Femur (tissue), 1 donor: ENCODE data around the gene KIF15.

ENCODE experiments used
- DNase-seq: peaks from one replicate; pipeline ENCODE4 v3.0.0-alpha.2; 2017

The KIF15 gene

GRCh38 chr3:44885618-44886017 lies 124.0 kb downstream of the KIF15 start:
- DNase-seq = no peak

DNA sequence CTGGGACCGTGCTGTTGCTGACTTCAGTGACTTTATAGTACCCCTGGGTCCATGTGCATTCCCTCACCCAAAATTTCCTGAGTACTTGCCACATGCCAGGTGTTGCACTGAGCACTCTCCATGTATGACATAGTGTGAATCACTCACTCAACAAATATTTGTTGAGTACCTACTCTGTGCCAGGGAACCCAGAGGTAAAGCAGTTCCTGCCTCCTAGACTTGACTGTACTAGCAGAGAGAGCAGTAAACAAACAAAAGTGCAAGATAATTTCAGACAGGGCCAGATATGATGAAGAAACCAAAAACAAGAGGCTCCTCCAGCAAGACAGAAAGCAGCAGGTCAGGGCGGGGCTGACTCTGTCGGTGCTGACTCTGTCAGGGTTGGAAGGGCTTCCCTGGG lies 125.0 kb downstream of the KIF15 start:
- no peak for DNase-seq

DNA sequence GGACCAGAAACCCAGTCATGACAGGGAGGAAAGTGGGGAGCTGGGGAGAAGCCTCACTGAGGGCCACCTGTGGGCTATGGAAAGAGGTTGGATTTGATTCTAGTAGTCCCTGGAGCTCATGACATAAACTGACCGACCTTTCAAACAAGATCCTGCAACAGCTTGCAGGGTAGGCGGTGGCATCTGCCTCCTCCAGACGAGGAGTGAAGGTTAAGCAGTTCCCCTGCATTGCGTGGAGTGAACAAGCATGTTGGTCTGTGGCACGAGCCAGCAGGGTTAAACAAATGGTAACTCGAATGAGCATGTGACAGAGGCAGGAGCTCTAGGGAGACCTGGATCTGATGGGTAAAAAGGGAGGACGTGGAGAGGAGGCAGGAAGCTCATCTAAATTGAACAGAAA lies 125.5 kb downstream of the KIF15 start:
- no peak for DNase-seq

- DNase-seq = no peak
Observed at GRCh38 chr3:44890258-44890657, 128.7 kb downstream of the KIF15 start.

DNA sequence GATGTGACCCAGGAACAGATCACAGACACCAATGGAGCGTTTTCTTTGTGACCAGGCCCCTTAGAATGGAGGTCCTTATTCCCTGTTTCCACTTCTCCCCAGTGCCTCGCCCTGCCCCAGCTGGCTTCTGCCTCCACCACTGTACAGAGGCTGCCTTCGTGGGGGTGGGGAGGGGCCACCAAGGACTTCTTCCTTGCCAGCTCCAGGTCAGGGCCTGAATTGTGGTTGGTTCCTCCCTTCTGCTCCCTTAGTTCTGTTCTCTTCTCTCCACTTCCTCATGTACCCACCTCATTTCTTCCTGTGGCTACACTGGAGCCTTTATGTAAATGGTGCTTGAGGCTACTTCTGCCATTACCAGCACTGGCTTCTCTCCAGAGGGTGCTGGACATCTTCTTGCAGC lies 129.3 kb downstream of the KIF15 start:
- no peak for DNase-seq

- no peak for DNase-seq
Observed at GRCh38 chr3:44892689-44893088, 131.1 kb downstream of the KIF15 start.

DNA sequence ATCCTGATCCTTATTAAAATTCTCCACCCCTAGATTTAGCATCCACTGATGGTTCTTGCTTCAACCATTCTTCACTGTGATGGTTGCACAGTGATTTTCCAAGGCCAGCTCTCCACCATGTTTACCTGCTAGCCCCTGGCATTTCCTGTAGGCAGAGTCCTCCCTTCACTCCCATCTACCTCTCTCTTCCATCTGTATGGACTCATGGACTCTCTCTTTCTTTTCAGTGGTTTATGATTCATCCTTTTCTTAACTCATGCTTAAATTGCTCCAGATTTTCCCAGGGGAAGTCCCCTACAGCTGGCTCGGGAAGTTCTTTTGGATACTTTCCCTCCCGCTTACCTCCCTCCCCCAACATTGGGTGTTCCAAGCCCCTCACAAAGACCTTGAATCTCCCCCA lies 131.5 kb downstream of the KIF15 start:
- DNase-seq = no peak

- DNase-seq = no peak
Observed at GRCh38 chr3:44894485-44894884, 132.9 kb downstream of the KIF15 start.

GRCh38 chr3:44896440-44896839 lies 134.8 kb downstream of the KIF15 start:
- no peak for DNase-seq

GRCh38 chr3:44899683-44900367 lies 138.2 kb downstream of the KIF15 start:
- no peak for DNase-seq

DNA sequence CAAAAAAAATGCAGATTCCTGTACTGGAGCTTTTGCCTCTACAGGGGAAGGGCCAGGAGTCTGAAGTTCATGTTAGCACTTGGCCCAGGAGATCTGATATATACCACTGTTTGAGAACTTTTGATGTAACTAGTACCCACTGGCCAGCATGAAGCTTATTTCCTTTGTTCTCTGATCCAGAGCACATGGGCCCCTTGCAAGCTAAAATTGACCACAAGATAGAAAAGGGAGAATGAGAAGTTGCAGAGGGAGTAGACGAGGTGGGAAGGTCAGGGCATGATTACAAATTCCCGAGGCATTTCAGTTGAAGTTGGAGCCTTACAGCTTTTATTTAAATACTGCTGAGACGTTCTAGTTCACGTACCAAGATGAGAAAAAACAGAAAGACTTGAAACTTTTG lies 141.0 kb downstream of the KIF15 start:
- no peak for DNase-seq
